Cardiac fibroblast (primary cell): ENCODE measurements around the gene TMEM205.
"Not testable (repeated sequence)": the region's sequence is repeated elsewhere in the genome, so short reads cannot be mapped to it uniquely, and the experiment has no call there.

Experiments
- DNase-seq, 2 donors: peaks; one replicate each; pipeline versions ENCODE4 v3.0.0 to v3.0.0-alpha.2; 2010; ENCODE audit warnings: low read depth in 2 of 2
- H3K4me3 ChIP-seq, 2 donors: replicated peaks in 1 of 2; 1 replicate in 1 of 2; 2 replicates in 1 of 2; pipeline ENCODE4 v1.5.1; 2011; ENCODE audit warnings: low read depth in 2 of 2, low read length in 2 of 2, mild to moderate bottlenecking in 2 of 2, moderate library complexity in 1 of 2
- CTCF ChIP-seq: IDR thresholded peaks from one replicate; pipeline ENCODE4 v1.5.1; 2011; ENCODE audit warnings: low read depth, mild to moderate bottlenecking, low read length, inconsistent platforms

Gene TMEM205

GRCh38 chr19:11382898-11383705, 37.0 kb upstream of the TMEM205 start:
- peak overlapping the region; percentile 55 to 60 for H3K4me3 ChIP-seq
- peak; percentile 27 to 41 for DNase-seq
- peak; percentile 82 for TF ChIP-seq CTCF

GRCh38 chr19:11380653-11381537, 34.8 kb upstream of the TMEM205 start:
- DNase-seq: peak; percentile 95 to 97
- TF ChIP-seq CTCF: peak; percentile 76
- peak overlapping the region; percentile 66 to 76 for H3K4me3 ChIP-seq

DNA sequence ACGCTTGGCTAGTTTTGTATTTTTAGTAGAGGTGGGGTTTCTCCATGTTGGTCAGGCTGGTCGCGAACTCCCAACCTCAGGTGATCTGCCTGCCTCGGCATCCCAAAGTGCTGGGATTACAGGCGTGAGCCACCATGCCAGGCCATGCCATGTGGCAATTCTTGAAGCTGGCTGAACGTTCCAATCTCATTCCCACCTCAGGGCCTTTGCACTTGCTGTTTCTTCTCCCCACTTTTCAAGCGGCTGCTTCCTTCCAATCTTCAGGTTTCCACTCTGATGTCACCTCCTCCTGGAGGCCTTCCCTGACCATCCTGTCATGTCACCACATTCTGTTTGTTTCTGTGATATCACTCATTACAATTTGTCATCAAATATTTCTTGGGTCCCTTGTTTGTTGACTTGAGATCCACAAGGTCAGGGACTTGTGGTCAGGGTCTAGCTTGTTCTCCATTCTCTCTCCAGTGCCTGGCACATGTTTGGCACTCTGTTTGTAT, 33.8 kb upstream of the TMEM205 start:
- no peak for DNase-seq
- no peak for TF ChIP-seq CTCF
- H3K4me3 ChIP-seq: peak overlapping the region in 1 of 2 donors; percentile 76

GRCh38 chr19:11379269-11379845, 33.3 kb upstream of the TMEM205 start:
- DNase-seq, H3K4me3 ChIP-seq: not testable (repeated sequence)

GRCh38 chr19:11378319-11379189, 32.5 kb upstream of the TMEM205 start:
- no peak overlapping the region for H3K4me3 ChIP-seq
- DNase-seq: peak; percentile 48 to 88
- peak; percentile 42 for TF ChIP-seq CTCF

GRCh38 chr19:11377756-11378155, 31.7 kb upstream of the TMEM205 start:
- TF ChIP-seq CTCF: no peak
- DNase-seq: peak in 1 of 2 donors; percentile 56
- H3K4me3 ChIP-seq: no peak overlapping the region
